Aorta (tissue), 5 donors: ENCODE results near the gene FASN. TPM values are rescaled to one million over a fixed set of nuclear protein-coding genes. Genes with fewer than 3 reads are reported as not detected.

Experiments used
- ATAC-seq: fragments of 200-7000 bp; cut with Tn5 transposase; one replicate; pipeline ENCODE4 v1.9.1; 2022; ENCODE audit warnings: moderate library complexity; ENCODE audit not compliant: low FRiP score
- DNase-seq, 2 donors: peaks; one replicate each; pipeline ENCODE4 v3.0.0-alpha.2; 2020
- H3K27ac ChIP-seq, 2 donors: one replicate each; pipeline ENCODE4 v1.5.1; 2013; ENCODE audit warnings: low read length in 2 of 2, mild to moderate bottlenecking in 2 of 2, moderate library complexity in 2 of 2, control low read depth in 1 of 2, inconsistent platforms in 1 of 2, low read depth in 1 of 2
- H3K27me3 ChIP-seq, 2 donors: one replicate each; pipeline ENCODE4 v1.6.1; 2013; ENCODE audit warnings: control low read depth in 1 of 2, low read length in 1 of 2, mild to moderate bottlenecking in 1 of 2, moderate library complexity in 1 of 2; ENCODE audit not compliant: insufficient read depth in 2 of 2, control insufficient read depth in 1 of 2
- H3K36me3 ChIP-seq, 2 donors: one replicate each; pipeline ENCODE4 v1.6.1; 2013; ENCODE audit warnings: control low read depth in 1 of 2, low read length in 1 of 2, mild to moderate bottlenecking in 1 of 2; ENCODE audit not compliant: insufficient read depth in 2 of 2, control insufficient read depth in 1 of 2
- H3K4me1 ChIP-seq, 2 donors: one replicate each; pipeline ENCODE4 v1.6.1; 2013; ENCODE audit warnings: low read length in 2 of 2, control low read depth in 1 of 2, mild to moderate bottlenecking in 1 of 2, moderate library complexity in 1 of 2; ENCODE audit not compliant: insufficient read depth in 2 of 2, control insufficient read depth in 1 of 2
- H3K4me3 ChIP-seq, 2 donors: one replicate each; pipeline ENCODE4 v1.5.1; 2013; ENCODE audit warnings: low read length in 2 of 2, control low read depth in 1 of 2, mild to moderate bottlenecking in 1 of 2
- H3K9me3 ChIP-seq: one replicate; pipeline ENCODE4 v1.6.1; 2013; ENCODE audit warnings: mild to moderate bottlenecking, low read length; ENCODE audit not compliant: control insufficient read depth
- WGBS, 2 donors: extraction: QIAGEN DNeasy Blood & Tissue Kit; methylation state at CpG; one replicate each; pipeline ENCODE4 v1.1.7; 2013; 5-methylcytosine and 5-hydroxymethylcytosine counted together
- intact Hi-C, 2 donors: fragments of 100-400 bp; cut with DNase I; formaldehyde crosslinking; loops; one replicate each; pipeline versions ENCODE4 v1.14.2 to v1.15.0; 2022
- polyA plus RNA-seq, 2 donors: library from polyadenylated mRNA; stranded (reverse); fragments of 200-250 nt; gene quantifications; one replicate each; pipeline ENCODE4 v1.2.3, GENCODE V29; 2013
- total RNA-seq, 2 donors: library from RNA; stranded (reverse); fragmentation: NEBNext Ultra II Directional; extraction: Animal tissue kit (Norgen Biotek cat#: 25700); gene quantifications; one replicate each; pipeline ENCODE4 v1.2.1, GENCODE V29; 2021
- donor health status: healthy with polysubstance abuse.
- donor health status: Bipolar disorder and iron deficiency.
- donor health status: DM: no; HTN: no; CAD: no.
- donor health status: DM: no; HTN: no; CAD: no.
- donor health status: DM: yes; HTN: yes; CAD: no.

The FASN gene
- total and polyA plus RNA-seq, 4 donors, result 4.3 to 64.0 (median 26.3) TPM

DNA sequence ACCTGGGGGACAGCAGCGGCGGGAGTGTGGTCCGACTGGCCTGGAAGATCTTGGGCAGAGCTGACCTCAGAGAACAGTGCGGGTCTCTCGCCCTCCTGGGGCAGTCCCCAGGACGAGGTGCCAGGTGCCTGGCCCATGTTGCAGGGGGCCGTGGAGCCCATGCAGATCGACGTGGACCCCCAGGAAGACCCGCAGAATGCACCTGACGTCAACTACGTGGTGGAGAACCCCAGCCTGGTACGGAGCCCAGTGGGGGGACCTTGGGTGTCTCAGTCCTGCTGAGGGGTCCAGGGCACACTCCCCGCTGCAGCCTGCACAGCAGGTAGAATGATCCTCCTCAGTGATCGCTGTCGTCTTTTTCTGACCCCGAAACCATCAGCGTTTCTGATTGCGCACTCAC is 44.9 kb downstream of the FASN start:
- WGBS, 2 donors, result 87 to 89% methylated on average over 18 to 19 of the region's 19 CpGs
- H3K4me3 ChIP-seq, result no peak overlapping the region
- DNase-seq (no peak), ATAC-seq (no peak)
- H3K9me3 ChIP-seq, result no peaks in the 10 kb centered on the region
- no peaks in the 10 kb centered on the region for H3K4me1 ChIP-seq
- H3K27ac ChIP-seq, result no peak overlapping the region
- peaks cover 0 to 2% of the 10 kb centered on the region in 2 donors for H3K36me3 ChIP-seq
- intact Hi-C loops, result no loop called here
- no peaks in the 10 kb centered on the region for H3K27me3 ChIP-seq

DNA sequence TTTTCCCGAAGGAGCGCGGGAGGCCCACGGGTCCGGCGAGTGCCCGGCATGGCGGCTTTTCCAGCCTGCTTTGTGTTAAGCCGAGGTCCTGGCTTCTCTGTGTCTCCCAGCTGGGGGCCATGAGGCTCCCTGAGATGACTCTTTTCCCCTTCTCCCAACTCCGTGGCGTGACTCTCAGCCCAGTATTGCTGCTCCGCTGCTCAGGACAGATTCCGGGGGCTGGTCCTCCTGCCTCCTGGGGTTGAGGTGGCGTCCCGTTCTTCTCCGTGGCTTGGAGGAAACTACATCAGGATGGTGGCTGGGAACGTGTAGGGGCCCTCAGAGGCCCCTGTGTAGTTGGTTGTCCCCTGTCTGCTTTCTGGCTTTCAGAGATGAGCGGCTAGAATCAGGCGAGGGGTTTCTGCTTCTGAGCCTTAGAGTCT is 45.4 kb downstream of the FASN start:
- no peak overlapping the region for H3K27ac ChIP-seq
- H3K4me3 ChIP-seq, result peak overlapping the region in 1 of 2 donors; percentile 92
- ATAC-seq (no peak), DNase-seq (no peak)
- WGBS, 2 donors, result 24 to 25% methylated on average over 18 to 19 of the region's 19 CpGs
- H3K27me3 ChIP-seq, result no peaks in the 10 kb centered on the region
- intact Hi-C loops, result no loop called here
- H3K4me1 ChIP-seq, result no peaks in the 10 kb centered on the region
- H3K36me3 ChIP-seq, result peaks cover 0 to 2% of the 10 kb centered on the region in 2 donors
- no peaks in the 10 kb centered on the region for H3K9me3 ChIP-seq

DNA sequence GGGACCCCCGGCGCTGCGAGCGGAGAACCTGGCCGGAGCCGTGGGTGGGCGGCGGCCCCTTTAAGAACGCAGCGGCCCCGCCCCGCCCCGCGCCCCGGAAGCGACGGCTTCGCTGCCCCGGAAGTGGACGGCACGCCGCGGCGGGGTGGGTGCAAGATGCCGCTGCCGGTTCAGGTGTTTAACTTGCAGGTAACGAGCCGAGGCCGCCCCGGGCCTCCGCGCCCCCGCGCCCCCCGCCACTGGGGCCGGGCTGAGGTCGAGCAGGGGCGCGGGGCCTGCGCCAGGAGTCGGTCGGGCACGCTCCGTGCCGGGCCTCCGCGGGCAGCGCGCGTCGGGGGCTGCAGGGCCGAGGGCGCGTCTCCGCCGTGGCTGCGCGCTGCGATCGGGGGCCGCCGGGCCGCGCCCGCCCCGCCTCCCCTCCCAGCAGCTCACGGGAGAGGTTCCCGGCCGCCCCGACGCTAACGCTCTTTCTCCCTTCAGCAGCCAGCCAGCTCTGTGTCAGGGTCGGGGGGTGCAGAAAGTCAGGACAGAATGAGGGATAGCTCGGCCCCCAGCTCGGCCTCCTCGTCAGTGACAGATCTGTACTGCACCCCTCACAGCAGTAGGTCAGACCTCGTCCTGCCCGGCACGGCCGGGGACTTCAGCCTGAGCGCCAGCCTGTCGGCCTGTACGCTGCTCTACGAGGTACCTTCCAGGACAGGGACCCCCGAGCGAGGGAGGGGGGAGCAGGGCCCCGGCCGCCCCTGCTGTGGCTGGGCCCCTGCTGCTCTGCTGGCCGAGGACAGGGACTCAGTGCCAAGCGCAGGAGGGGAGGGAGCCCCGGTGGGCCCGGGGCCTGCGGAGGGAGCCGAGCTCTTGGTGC is 46.0 kb downstream of the FASN start, which contains the start of the genes GPS1 and RFNG:
TSS of gene GPS1 (plus strand) at position 123 of the 862 bp plus-strand sequence. CDS start at position 157, 34 bp downstream.
TSS of gene RFNG (minus strand) at position 36 of the 862 bp plus-strand sequence. CDS start 45 bp downstream, outside the sequence.
- no peak for ATAC-seq
- DNase-seq, result peak; percentile 84 to 94
- Histone ChIP-seq H3K27ac (no peak within 1 kb of the TSS), H3K4me1 (no peaks in the 10 kb centered on the region), H3K27me3 (no peaks in the 10 kb centered on the region), H3K4me3 (peak within 1 kb of the TSS; percentile 88 to 92), H3K9me3 (no peaks in the 10 kb centered on the region), H3K36me3 (peaks cover 0 to 2% of the 10 kb centered on the region in 2 donors)
- WGBS, 2 donors, result 0 to 1% methylated on average over 64 to 94 of the region's 94 CpGs
- intact Hi-C loops, result no loop called here

DNA sequence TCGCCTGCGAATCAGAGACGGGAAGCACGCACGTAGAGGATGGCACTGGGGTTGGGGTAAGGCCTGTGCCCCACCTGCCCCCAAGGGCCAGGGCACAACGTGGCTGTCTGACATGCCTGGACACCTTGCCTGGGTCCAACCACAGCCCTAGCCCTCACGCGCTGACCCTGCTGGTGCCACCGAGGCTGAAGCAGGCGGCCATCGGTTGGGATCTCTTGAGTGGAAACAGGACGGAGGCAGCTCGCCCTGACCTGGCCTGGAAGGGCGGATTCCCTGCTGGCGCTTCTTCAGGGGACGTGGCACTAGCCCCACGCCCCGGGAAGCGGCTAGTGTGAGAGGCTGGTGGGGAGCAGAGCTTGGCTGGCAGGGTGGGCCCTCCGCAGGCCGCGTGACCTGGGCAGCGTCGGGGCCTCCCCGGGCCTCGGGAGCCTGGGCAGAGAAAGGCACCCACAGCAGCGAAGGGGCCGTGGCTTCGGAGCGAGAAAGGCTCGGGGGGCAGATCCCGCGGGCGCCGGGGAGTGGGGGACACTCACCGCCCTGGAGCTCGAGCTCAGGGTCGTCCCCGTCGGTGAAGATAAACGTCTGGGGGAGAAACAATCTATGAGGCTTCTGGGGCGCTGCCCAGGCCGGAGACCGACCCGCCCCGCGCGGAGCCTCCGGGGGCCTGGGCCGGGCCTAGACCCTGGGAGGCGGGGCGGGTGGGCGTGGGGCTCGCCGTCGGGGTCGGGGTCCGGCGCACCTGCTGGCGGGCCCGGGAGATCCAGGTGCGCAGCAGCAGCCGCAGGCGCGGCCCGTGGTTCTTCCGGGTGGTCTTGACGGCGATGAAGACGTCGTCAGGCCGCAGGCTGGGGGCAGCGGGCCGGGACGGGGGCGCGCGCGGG is 47.0 kb downstream of the FASN start:
- no peaks in the 10 kb centered on the region for H3K27me3 ChIP-seq
- 13 to 18% methylated on average over 59 to 79 of the region's 79 CpGs for WGBS, 2 donors
- H3K4me1 ChIP-seq, result no peaks in the 10 kb centered on the region
- intact Hi-C loops, result no loop called here
- peaks cover 0 to 2% of the 10 kb centered on the region in 2 donors for H3K36me3 ChIP-seq
- peak overlapping the region; percentile 88 to 92 for H3K4me3 ChIP-seq
- DNase-seq (peak in 1 of 2 donors; percentile 54), ATAC-seq (no peak)
- H3K27ac ChIP-seq, result no peak overlapping the region
- H3K9me3 ChIP-seq, result no peaks in the 10 kb centered on the region

DNA sequence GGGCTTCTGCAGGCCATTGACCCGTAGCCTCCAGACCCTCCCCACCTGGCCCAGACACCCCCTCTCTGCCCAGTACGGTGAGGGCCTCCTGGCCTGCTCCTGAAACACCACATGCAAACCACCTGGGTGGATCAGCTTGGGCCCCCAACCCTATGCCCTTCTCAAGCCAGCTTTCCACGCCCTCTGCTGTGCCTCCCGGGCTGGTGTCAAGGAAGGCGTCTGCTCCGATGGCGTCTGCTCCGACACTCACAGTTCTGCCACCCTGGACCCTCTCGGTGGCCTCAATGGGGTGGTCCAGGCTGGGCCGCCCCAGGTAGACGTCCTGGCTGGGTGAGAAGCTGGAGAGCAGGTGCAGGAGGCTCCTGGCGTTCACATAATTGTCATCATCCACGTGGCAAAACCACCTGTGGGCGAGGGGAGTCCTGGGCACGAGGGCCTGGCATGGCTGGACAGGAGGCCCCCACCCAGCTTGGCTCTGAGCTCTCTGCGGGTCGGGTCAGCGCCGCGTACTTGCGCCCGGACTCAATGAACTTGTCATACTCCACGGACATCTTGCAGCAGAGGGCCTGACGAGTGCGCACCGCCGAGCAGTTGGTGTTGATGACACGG is 47.8 kb downstream of the FASN start:
- no peak overlapping the region for H3K4me3 ChIP-seq

DNA sequence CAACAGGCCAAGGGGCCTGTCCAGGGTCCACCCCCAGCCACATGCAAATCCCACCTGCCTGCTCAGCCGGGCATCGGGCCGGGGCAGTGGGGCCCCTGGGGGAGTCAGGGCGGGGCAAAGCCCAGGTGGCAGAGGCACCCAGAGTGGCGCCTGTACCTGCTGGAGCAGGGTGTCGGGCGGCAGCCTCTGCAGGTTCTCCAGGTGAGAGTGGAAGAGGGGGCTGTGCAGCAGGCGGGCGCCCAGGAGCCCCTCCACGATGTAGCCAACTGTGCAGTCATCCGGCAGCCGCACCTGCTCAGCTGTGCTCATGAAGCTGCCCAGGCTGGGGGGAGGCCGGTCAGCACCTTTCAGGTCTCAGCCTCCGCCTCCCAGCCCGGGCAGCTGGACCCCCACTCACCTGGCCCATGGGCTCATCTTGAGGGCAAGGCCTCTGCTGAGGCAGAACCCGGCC is 48.5 kb downstream of the FASN start:
- ATAC-seq (no peak), DNase-seq (no peak)
- 93 to 94% methylated on average over 13 to 16 of the region's 16 CpGs for WGBS, 2 donors
- H3K4me1 ChIP-seq, result no peaks in the 10 kb centered on the region
- H3K27ac ChIP-seq, result no peak overlapping the region
- H3K36me3 ChIP-seq, result no peaks in the 10 kb centered on the region
- intact Hi-C loops, result no loop called here
- H3K9me3 ChIP-seq, result no peaks in the 10 kb centered on the region
- no peaks in the 10 kb centered on the region for H3K27me3 ChIP-seq
- no peak overlapping the region for H3K4me3 ChIP-seq

More for the DNA sequence above, 47.8 kb downstream of the FASN start:
- Histone ChIP-seq H3K36me3 (peaks cover 0 to 2% of the 10 kb centered on the region in 2 donors), H3K27me3 (no peaks in the 10 kb centered on the region), H3K9me3 (no peaks in the 10 kb centered on the region), H3K4me1 (no peaks in the 10 kb centered on the region), H3K27ac (no peak overlapping the region)
- ATAC-seq (no peak), DNase-seq (no peak)
- intact Hi-C loops, result no loop called here
- WGBS, 2 donors, result 87 to 91% methylated on average over 28 of the region's 28 CpGs

DNA sequence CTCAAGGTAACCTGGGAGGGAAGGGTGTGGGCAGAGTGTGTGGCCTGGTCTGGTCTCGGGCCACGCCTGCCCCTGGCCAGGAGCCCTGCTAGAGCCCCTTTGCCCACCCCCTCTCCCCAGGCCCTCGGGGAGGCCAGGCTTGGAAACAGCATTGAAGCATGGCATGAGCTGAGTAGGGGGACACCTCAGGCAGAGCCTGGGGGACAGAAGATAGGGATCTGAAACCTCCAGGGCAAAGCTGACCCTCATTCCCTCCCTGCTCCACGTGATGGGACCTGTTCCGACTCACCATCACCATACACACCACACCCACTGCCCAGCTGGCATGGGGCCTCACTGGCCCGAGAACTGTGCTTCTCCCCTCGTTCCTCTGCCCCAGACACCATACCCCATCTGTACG is 48.9 kb downstream of the FASN start:
- 85 to 87% methylated on average over 8 of the region's 8 CpGs for WGBS, 2 donors
- intact Hi-C loops, result no loop called here

DNA sequence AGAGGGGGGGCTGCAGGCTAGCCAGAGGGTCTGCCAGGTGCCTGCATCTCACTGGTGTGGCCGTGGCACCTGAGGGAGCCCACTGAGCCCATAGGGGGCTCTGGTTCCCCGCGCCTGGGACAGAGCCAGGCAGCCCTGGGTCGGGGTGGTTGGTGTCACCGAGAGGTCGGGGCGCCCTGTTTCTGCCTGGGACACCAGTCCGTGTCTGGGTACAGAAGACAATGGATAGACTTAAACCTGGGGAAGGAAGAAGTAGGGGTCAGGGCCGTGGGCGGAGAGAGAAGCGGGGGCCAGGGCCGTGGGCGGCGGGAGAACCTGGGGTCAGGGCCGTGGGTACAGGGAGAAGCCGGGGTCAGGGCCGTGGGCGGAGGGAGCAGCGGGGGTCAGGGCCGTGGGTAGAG is 49.5 kb downstream of the FASN start:
- no peak for ATAC-seq
- H3K27me3 ChIP-seq, result no peaks in the 10 kb centered on the region
- no peak overlapping the region for H3K4me3 ChIP-seq
- H3K36me3 ChIP-seq, result no peaks in the 10 kb centered on the region
- H3K27ac ChIP-seq, result no peak overlapping the region
- 90 to 93% methylated on average over 18 to 20 of the region's 20 CpGs for WGBS, 2 donors
- intact Hi-C loops, result no loop called here
- no peak for DNase-seq
- H3K9me3 ChIP-seq, result no peaks in the 10 kb centered on the region
- H3K4me1 ChIP-seq, result no peaks in the 10 kb centered on the region

More for the DNA sequence above, 48.9 kb downstream of the FASN start:
- no peak overlapping the region for H3K27ac ChIP-seq
- no peak overlapping the region for H3K4me3 ChIP-seq
- H3K4me1 ChIP-seq, result no peaks in the 10 kb centered on the region
- no peaks in the 10 kb centered on the region for H3K36me3 ChIP-seq
- no peaks in the 10 kb centered on the region for H3K9me3 ChIP-seq
- no peaks in the 10 kb centered on the region for H3K27me3 ChIP-seq
- ATAC-seq, result no peak
- DNase-seq, result no peak
